K562 (cell line): ENCODE measurements around the gene MBOAT1.

Source experiments
- BACH1 ChIP-seq: fragments of 200-800 bp; sonication (Bioruptor generic); IDR thresholded peaks from 2 replicates; pipeline ENCODE4 v1.6.1; 2016; ENCODE audit warnings: missing genetic modification characterization, missing compliant biosample characterization
- CTCF ChIP-seq, 3 experiments: IDR thresholded peaks in 2 of 3; conservative IDR thresholded peaks in 1 of 3; 2 replicates each; pipeline ENCODE4 v1.5.1; 2011 to 2012; ENCODE audit warnings: low read length in 3 of 3, mild to moderate bottlenecking in 3 of 3, control low read depth in 2 of 3, improper control_type of control experiment in 1 of 3, inconsistent platforms in 1 of 3, low read depth in 1 of 3, mixed read lengths in 1 of 3, moderate library complexity in 1 of 3; ENCODE audit not compliant: insufficient read depth in 2 of 3
- HLTF ChIP-seq: fragments of 450-650 bp; IDR thresholded peaks from 2 replicates; pipeline ENCODE4 v1.6.1; 2016
- NR2C2 ChIP-seq, 2 experiments: fragments of 200-800 bp in 1 of 2; sonication (Bioruptor generic) in 1 of 2; sonication (generic) in 1 of 2; formaldehyde crosslinking in 1 of 2; IDR thresholded peaks; 2 replicates each; pipeline versions ENCODE4 v1.6.1 to v1.8.0; 2016 to 2022; ENCODE audit warnings: mild to moderate bottlenecking in 1 of 2, missing compliant biosample characterization in 1 of 2, missing genetic modification characterization in 1 of 2, missing genetic modification reagents in 1 of 2
- POLR2A ChIP-seq: fragments of 450-650 bp; conservative IDR thresholded peaks from 2 replicates; pipeline ENCODE4 v1.6.1; 2016
- ZZZ3 ChIP-seq: fragments of 450-650 bp; IDR thresholded peaks from 2 replicates; pipeline ENCODE4 v1.6.1; 2016; ENCODE audit warnings: antibody characterized with exemption, mild to moderate bottlenecking, moderate library complexity
- TF ChIP-seq, protein P1 (sequence below): fragments of 450-650 bp; formaldehyde crosslinking; IDR thresholded peaks from 2 replicates; pipeline ENCODE4 v1.4.0; 2020; ENCODE audit warnings: mild to moderate bottlenecking, moderate library complexity
- TF ChIP-seq, protein P2 (sequence below): fragments of 250-450 bp; sonication (Bioruptor Pico); IDR thresholded peaks from 2 replicates; pipeline ENCODE4 v1.5.0; 2020; ENCODE audit warnings: mild to moderate bottlenecking

- TF ChIP-seq CTCF (IDR thresholded peaks at IDR 0.05 in 2 of 3, conservative IDR thresholded peaks at IDR 0.05 in 1 of 3; ENCODE audit: insufficient read depth in 2 of 3, low read depth in 1 of 3, low read length in 3 of 3) = no peak
- no peak for TF ChIP-seq ZZZ3
- no peak for TF ChIP-seq NR2C2 (CRISPR knock-in tag; IDR thresholded peaks at IDR 0.05)
- TF ChIP-seq NR2C2 (tag; IDR thresholded peaks at IDR 0.05) = no peak
- TF ChIP-seq HLTF = no peak
- no peak for TF ChIP-seq POLR2A
- TF ChIP-seq, protein P1, sequence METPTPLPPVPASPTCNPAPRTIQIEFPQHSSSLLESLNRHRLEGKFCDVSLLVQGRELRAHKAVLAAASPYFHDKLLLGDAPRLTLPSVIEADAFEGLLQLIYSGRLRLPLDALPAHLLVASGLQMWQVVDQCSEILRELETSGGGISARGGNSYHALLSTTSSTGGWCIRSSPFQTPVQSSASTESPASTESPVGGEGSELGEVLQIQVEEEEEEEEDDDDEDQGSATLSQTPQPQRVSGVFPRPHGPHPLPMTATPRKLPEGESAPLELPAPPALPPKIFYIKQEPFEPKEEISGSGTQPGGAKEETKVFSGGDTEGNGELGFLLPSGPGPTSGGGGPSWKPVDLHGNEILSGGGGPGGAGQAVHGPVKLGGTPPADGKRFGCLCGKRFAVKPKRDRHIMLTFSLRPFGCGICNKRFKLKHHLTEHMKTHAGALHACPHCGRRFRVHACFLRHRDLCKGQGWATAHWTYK (CRISPR knock-in tag) = no peak
- no peak for TF ChIP-seq BACH1
- TF ChIP-seq, protein P2, sequence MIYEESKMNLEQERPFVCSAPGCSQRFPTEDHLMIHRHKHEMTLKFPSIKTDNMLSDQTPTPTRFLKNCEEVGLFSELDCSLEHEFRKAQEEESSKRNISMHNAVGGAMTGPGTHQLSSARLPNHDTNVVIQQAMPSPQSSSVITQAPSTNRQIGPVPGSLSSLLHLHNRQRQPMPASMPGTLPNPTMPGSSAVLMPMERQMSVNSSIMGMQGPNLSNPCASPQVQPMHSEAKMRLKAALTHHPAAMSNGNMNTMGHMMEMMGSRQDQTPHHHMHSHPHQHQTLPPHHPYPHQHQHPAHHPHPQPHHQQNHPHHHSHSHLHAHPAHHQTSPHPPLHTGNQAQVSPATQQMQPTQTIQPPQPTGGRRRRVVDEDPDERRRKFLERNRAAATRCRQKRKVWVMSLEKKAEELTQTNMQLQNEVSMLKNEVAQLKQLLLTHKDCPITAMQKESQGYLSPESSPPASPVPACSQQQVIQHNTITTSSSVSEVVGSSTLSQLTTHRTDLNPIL = no peak
Observed at GRCh38 chr6:20070047-20070446, 142.2 kb downstream of the MBOAT1 start.
